ENCODE measurements around the gene TMEM255B.

TMEM255B gene

DNA sequence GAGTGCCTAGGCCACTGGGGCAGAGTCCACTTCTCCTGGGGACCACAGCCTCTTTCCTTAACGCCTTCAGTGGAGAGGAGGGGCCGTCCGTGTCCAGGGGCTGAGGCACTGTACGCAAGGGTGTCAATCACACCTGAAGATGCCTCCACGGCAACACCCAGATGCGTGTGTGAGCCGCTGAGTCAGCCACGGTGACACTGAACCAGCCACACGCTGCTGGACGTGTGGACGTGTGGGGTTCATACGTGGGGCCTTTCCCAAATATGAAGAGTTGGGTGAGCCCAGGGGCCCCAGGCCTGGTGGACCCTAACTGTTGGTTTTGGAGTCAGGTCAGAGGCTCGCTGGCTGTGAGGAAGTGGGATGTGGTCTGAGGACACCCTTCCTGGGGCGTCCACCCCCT lies 51.6 kb downstream of the TMEM255B start:
- no peak for ATAC-seq
- TF ChIP-seq, protein P1, sequence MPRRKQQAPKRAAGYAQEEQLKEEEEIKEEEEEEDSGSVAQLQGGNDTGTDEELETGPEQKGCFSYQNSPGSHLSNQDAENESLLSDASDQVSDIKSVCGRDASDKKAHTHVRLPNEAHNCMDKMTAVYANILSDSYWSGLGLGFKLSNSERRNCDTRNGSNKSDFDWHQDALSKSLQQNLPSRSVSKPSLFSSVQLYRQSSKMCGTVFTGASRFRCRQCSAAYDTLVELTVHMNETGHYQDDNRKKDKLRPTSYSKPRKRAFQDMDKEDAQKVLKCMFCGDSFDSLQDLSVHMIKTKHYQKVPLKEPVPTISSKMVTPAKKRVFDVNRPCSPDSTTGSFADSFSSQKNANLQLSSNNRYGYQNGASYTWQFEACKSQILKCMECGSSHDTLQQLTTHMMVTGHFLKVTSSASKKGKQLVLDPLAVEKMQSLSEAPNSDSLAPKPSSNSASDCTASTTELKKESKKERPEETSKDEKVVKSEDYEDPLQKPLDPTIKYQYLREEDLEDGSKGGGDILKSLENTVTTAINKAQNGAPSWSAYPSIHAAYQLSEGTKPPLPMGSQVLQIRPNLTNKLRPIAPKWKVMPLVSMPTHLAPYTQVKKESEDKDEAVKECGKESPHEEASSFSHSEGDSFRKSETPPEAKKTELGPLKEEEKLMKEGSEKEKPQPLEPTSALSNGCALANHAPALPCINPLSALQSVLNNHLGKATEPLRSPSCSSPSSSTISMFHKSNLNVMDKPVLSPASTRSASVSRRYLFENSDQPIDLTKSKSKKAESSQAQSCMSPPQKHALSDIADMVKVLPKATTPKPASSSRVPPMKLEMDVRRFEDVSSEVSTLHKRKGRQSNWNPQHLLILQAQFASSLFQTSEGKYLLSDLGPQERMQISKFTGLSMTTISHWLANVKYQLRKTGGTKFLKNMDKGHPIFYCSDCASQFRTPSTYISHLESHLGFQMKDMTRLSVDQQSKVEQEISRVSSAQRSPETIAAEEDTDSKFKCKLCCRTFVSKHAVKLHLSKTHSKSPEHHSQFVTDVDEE (CRISPR knock-in tag; IDR thresholded peaks at IDR 0.05) = no peak
- no peak for TF ChIP-seq OSR1 (CRISPR knock-in tag; IDR thresholded peaks at IDR 0.05)
- no peak for TF ChIP-seq ESRRG (CRISPR knock-in tag; IDR thresholded peaks at IDR 0.05)
- no peak for TF ChIP-seq ZNF565 (CRISPR knock-in tag; conservative IDR thresholded peaks at IDR 0.05; ENCODE audit: low read depth)
- TF ChIP-seq ZNF70 (CRISPR knock-in tag; IDR thresholded peaks at IDR 0.05) = no peak
- TF ChIP-seq, protein P2, sequence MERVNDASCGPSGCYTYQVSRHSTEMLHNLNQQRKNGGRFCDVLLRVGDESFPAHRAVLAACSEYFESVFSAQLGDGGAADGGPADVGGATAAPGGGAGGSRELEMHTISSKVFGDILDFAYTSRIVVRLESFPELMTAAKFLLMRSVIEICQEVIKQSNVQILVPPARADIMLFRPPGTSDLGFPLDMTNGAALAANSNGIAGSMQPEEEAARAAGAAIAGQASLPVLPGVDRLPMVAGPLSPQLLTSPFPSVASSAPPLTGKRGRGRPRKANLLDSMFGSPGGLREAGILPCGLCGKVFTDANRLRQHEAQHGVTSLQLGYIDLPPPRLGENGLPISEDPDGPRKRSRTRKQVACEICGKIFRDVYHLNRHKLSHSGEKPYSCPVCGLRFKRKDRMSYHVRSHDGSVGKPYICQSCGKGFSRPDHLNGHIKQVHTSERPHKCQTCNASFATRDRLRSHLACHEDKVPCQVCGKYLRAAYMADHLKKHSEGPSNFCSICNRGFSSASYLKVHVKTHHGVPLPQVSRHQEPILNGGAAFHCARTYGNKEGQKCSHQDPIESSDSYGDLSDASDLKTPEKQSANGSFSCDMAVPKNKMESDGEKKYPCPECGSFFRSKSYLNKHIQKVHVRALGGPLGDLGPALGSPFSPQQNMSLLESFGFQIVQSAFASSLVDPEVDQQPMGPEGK (CRISPR knock-in tag; IDR thresholded peaks at IDR 0.05; ENCODE audit: borderline replicate concordance) = no peak
- TF ChIP-seq ZFP30 (CRISPR knock-in tag; IDR thresholded peaks at IDR 0.05) = no peak
- no peak for TF ChIP-seq SNAI2 (CRISPR knock-in tag; IDR thresholded peaks at IDR 0.05)
- TF ChIP-seq, protein P3, sequence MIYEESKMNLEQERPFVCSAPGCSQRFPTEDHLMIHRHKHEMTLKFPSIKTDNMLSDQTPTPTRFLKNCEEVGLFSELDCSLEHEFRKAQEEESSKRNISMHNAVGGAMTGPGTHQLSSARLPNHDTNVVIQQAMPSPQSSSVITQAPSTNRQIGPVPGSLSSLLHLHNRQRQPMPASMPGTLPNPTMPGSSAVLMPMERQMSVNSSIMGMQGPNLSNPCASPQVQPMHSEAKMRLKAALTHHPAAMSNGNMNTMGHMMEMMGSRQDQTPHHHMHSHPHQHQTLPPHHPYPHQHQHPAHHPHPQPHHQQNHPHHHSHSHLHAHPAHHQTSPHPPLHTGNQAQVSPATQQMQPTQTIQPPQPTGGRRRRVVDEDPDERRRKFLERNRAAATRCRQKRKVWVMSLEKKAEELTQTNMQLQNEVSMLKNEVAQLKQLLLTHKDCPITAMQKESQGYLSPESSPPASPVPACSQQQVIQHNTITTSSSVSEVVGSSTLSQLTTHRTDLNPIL (CRISPR knock-in tag; IDR thresholded peaks at IDR 0.05; ENCODE audit: low read depth) = no peak
- TF ChIP-seq TOX (CRISPR knock-in tag; IDR thresholded peaks at IDR 0.05; ENCODE audit: borderline replicate concordance) = no peak
- TF ChIP-seq ARNTL (CRISPR knock-in tag; IDR thresholded peaks at IDR 0.05; ENCODE audit: borderline replicate concordance, low read depth) = no peak
- TF ChIP-seq PPARA (CRISPR knock-in tag; IDR thresholded peaks at IDR 0.05; ENCODE audit: borderline replicate concordance) = no peak
- no peak for TF ChIP-seq ZFP3 (CRISPR knock-in tag; IDR thresholded peaks at IDR 0.05)

DNA sequence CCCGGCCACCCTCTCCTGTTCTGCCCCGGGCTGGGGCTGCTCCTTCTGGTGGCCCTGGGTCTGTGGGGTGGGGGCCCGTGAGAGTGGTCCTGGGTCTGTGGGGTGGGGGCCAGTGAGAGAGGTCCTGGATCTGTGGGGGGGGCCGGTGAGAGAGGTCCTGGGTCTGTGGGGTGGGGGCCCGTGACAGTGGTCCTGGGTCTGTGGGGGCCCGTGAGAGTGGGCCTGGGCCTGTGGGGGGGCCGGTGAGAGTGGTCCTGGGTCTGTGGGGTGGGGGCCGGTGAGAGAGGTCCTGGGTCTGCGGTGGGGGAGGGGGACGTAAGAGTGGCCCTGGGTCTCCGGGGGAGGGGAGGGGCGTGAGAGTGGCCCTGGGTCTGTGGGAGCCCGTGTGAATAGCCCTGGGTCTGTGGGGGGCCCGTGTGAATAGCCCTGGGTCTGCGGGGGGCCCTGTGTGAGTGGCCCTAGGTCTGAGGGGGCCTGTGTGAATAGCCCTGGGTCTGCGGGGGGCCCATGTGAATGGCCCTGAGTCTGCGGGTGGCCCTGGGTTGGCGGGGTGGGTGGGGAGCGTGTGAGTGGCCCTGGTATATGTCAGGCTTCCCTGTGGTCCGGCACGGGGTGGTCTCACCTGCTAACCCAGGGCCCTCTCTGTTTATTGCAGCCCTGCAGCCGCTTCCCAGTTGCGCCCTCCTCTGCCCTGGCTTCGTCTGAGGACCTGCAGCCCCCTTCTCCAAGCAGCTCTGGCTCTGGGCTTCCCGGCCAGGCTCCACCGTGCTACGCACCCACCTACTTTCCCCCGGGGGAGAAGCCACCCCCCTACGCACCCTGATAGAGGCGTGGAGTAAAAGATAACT lies 52.3 kb downstream of the TMEM255B start:
- TF ChIP-seq ZNF70 (CRISPR knock-in tag; IDR thresholded peaks at IDR 0.05) = no peak
- TF ChIP-seq ZFP30 (CRISPR knock-in tag; IDR thresholded peaks at IDR 0.05) = no peak
- no peak for TF ChIP-seq GLIS3 (CRISPR knock-in tag; IDR thresholded peaks at IDR 0.05)
- TF ChIP-seq, protein P4, sequence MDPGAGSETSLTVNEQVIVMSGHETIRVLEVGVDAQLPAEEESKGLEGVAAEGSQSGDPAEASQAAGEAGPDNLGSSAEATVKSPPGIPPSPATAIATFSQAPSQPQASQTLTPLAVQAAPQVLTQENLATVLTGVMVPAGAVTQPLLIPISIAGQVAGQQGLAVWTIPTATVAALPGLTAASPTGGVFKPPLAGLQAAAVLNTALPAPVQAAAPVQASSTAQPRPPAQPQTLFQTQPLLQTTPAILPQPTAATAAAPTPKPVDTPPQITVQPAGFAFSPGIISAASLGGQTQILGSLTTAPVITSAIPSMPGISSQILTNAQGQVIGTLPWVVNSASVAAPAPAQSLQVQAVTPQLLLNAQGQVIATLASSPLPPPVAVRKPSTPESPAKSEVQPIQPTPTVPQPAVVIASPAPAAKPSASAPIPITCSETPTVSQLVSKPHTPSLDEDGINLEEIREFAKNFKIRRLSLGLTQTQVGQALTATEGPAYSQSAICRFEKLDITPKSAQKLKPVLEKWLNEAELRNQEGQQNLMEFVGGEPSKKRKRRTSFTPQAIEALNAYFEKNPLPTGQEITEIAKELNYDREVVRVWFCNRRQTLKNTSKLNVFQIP (CRISPR knock-in tag; IDR thresholded peaks at IDR 0.05; ENCODE audit: borderline replicate concordance, low read depth) = no peak
- ATAC-seq = no peak

DNA sequence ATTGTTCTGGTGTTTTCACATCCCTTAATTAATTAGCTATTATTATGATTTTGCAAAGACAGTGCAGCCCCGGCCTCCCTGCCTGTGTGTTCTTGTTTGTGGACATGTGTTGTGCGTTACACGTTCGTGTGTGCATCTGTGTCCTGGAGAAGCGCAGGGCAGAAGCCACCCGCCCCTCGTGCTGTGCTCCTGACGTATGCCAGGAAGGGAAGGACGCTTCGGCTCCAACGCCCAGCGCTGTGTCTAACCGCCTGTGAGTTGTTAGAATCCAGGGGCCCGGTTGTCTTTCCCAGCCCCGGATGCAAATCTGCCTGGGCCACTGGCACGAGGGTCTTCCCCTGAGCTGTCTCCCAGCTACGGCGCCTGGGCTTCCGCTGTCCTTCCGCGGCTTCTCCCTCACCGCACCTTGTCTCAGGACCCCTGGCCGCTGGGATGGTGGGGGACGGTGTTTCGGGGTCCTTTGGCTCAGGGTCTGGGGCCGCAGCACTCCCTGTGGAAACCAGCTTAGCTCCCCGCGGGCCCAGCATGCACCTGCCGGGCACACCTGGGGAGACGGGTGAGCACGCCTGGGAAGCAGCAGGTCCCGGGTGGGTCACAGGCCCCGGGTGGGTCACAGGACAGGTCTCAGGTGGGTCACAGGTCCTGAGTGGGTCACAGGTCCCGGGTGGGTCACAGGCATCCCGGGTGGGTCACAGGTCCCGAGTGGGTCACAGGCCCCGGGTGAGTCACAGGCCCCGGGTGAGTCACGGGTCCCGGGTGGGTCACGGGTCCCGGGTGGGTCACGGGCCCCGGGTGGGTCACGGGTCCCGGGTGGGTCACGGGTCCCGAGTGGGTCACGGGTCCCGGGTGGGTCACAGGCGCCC lies 53.4 kb downstream of the TMEM255B start:
- TF ChIP-seq ZNF565 (CRISPR knock-in tag; conservative IDR thresholded peaks at IDR 0.05; ENCODE audit: low read depth) (no peak), ZC3H10 (CRISPR knock-in tag; IDR thresholded peaks at IDR 0.05) (no peak), ZNF70 (CRISPR knock-in tag; IDR thresholded peaks at IDR 0.05) (no peak), TOX (CRISPR knock-in tag; IDR thresholded peaks at IDR 0.05; ENCODE audit: borderline replicate concordance) (no peak), ZNF8 (CRISPR knock-in tag; IDR thresholded peaks at IDR 0.05) (no peak), ESRRG (CRISPR knock-in tag; IDR thresholded peaks at IDR 0.05) (no peak), ISL1 (CRISPR knock-in tag; IDR thresholded peaks at IDR 0.05) (no peak), TCF4 (CRISPR knock-in tag; IDR thresholded peaks at IDR 0.05; ENCODE audit: borderline replicate concordance) (no peak), ARNTL (CRISPR knock-in tag; IDR thresholded peaks at IDR 0.05; ENCODE audit: borderline replicate concordance, low read depth) (no peak)
- TF ChIP-seq, protein P3 (CRISPR knock-in tag; IDR thresholded peaks at IDR 0.05; ENCODE audit: low read depth) = no peak
- TF ChIP-seq, protein P2 (CRISPR knock-in tag; IDR thresholded peaks at IDR 0.05; ENCODE audit: borderline replicate concordance) = no peak
- ATAC-seq = no peak
